Activated T-helper 1 cell treated with anti-CD3 and anti-CD28 coated beads, Interleukin-2, amount 50 U/mL, for 16 hours (primary cell): ENCODE data around the gene TCF15.

ENCODE experiments used
- DNase-seq, 2 donors: peaks; one replicate each; pipeline ENCODE4 v3.0.0-alpha.2; 2020; ENCODE audit warnings: low read depth in 1 of 2, low spot score in 1 of 2

TCF15 gene

DNA sequence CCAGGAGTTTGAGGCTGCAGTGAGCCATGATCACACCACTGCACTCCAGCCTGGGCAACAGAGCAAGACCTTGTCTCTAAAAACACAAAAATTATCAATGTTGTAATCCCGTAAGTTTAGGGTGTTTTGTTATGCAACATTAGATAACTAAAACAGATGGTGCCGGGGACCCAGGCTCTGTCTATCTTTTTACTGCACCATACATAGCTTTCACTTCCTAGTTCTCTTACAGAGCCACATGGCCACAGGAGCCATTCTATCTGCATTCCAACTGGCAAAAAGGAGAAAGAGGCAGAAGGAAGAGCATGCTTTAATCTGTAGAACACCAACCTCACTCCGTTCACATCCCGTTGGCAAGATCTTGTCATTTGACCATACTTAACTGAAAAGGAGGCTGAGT lies 5.4 kb upstream of the TCF15 start:
- DNase-seq, result no peak

DNA sequence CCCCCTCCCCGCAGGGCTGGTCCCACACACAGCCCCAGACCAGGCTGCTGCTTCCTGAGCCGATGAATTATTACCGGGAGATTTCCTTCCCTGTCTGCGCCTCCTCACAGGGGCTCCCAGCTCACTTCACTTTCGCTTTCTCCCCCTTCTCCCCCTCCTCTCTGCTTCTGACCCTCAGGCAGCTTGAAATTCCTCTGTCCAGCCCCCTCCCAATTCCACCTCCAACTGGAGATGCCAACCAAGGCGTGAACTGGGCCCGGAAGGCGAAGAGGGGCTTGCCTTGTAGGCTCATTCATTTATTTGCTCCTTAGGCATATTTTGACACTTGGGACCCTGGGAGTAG lies 1.7 kb upstream of the TCF15 start:
- DNase-seq, result no peak

DNA sequence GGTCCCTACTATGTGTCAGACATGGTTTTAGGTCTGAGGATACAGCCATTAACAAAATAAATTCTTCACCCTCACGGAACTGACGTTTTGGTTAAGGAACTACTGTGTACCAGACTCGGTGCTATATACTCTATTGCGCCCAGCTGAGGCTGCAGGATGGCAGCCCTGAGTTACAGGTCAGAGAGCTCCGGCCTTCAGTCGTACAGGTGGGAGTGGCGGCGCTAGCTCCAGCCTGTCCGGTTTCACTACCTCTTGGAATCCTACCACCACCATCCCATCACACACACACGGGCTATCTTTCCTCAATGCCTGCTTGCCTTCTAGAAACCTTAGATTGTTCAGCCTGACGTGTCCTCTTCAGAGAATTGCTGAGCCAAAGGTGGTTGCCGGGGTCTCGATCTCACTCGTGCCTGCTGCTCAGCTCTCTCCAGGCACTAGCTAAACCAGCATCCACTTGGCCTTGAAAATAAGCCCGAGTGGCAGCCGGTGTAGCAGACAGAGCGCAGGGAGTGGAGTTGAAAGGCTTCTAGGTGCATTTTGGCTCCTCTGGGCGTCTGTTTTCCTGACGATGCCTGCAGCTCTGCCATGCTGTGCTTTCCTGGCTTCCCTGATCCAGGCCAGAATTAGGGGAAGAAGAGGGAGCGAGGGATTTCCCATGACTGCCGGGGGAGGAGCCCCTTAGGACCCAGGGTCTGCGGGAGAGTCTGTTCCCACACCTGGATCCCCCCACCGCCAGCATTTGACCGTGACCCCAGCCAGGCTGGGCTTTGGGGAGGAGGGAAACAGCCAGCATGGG lies 1.1 kb upstream of the TCF15 start:
- no peak for DNase-seq

DNA sequence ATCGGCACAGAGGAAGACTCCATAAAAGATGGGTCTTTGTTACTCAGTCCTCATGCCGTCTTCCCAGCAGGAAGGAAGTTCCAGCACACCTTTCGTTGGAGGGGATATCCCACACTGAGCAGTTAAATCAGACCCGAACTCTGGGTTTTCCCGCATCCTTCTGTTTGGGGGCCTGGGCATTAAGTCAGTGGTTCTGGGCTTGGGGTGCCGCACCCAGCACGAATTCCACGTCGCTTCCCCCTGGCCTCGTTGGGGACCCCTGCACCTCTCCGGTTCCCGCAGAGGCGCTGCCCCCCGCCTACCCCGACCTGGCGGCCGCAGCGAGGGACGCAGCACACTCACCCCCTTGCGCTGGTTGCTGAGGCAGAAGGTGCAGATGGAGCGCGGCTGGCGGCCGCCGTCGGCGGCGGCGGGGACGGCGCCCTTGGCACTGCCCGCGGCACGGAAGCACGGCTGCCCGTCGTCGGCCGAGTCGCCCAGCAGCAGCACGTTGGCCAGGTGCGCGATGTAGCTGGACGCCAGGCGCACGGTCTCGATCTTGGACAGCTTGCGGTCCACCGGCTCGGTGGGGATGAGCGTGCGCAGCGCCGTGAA lies 641 bp downstream of the TCF15 start:
- DNase-seq, result no peak

DNA sequence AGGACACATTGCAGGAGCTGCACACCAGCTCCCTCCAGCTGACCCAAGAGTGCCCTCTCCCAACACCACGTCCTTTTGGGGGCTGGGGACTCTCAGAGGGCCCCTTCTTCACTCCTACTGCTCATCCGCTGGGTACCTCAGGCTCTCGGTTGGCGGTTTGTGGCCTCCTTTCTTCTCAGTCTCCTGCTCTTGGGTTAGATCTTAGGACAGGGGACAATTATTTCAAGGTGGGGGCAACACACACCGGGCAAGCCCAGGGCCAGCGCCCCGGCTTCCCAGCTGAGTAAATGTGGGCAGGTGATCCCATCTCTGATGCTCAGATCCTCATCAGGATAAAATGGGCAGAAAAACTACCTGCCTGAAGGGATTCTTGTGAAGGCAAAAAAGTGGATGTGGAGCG lies 1.1 kb downstream of the TCF15 start:
- DNase-seq, result no peak

DNA sequence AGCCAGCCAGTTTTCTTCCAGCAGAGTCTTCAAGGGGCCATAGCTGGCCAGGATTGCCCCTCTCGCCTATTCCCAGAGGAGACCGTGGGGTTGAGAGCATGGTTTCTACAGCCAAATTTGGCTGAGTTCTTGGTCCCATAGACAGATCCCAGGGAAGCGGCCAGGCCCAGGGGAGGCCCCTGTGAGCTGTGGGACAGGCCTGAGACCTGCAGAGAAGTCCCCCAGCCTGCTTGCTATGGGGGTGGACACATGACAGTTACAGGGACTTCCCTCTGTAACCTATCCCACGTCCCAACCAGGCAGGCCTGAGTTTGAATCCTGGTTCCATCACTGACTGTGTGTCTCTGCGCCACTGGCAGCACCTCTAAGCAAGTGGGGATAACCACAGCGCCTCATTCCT lies 2.6 kb downstream of the TCF15 start:
- no peak for DNase-seq

DNA sequence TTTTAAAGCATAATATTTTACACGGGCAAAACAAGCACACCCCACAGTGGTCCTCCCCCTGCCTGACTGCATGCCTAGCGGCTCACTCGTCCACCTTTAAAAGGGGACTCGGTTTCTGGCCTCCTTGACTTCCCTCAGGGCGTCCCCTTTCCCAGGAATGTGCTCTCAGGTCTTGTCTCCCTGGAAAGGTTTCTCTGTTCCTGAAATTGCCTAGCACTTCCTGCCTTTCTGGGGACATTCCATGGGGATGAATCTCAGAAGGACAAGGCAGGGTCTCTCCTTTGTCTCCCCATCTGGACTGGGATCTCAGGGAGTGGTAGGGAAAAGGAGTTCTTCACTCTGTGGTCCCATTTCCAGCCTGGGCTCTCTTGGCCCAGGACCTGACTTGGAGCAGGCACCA lies 4.9 kb downstream of the TCF15 start:
- DNase-seq, result no peak

DNA sequence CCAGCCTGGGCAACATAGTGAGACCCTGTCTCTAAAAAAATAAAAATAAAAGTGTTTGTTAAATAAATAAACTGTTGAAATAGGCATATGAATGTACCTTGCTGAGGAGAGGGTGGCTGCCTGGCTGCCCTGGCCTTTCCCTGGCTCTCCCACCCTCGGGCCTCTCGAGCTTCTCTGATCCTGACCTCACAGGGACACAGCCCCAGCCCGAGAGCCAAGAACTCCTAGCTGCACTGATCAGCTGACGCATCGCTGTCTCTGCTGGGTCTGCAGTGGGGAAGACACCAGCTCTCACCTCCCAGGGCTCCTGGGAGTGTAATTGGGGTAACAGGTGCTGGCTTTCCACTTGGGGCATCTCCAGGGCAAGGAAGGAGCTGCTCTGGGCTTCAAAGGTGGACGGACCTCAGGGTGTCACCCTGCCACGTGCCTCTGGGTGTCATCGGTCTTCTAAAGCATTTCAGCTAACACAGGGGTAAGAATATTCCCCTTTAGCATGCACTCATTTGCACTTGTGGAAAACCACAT lies 6.9 kb downstream of the TCF15 start:
- DNase-seq, result no peak

DNA sequence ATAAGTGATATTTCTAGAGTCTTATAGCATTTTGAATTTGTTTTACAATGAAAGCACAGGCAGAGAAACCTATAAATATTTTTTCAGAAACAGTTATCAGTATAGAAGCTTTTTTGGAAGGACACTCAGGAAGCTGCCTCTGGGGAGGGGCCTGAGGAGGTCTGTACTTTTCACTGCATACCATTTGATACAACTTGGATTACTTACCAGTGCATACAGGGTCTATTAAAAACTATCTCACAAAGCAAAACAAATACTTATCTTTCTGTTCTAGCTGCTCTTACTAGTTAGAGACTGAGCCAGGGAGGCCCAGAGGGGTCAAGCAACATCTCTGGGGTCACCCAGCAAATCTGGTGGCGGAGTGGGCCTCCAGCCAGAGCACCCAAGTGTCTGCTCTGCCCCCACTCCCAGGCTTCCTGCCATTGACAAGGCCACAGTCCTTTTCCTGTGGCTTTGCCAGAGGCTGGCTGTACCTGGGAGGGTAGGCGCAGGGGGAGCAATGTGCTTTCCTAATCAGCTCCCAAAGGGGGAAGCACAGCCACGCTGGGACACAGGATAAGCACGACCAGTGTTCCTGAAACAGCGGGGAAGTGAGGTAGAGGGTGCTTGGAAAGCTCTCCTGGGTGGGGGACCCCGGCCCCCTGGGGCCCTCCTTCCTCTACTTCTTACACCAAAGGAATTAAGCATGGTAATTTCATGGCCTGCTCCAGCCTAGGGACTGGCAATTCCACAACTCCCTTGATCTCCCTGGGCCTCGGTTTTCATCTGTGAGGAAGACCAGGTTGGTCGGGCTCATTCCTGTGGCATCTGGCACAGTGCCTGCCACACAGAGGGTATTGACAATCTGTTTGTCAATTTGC lies 7.8 kb downstream of the TCF15 start:
- DNase-seq, result no peak

DNA sequence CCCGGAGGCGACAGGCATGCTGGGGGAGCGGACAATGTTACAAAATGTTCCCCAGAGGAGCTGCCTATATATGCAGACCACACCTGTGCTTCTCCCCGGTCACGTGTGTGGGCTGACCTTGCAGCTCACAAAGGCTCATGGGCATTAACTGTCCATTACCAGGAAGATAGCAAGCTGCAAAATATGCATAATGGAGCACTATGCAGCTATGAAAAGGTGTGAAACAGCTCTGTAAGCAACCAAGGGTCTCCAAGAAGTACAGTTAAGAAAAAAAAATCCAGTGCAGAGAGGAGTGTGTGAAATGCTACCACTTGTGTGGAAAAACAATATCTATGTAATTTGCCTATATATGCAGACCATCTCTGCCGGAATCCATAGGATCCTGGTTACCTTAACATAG lies 9.4 kb downstream of the TCF15 start:
- no peak for DNase-seq

DNA sequence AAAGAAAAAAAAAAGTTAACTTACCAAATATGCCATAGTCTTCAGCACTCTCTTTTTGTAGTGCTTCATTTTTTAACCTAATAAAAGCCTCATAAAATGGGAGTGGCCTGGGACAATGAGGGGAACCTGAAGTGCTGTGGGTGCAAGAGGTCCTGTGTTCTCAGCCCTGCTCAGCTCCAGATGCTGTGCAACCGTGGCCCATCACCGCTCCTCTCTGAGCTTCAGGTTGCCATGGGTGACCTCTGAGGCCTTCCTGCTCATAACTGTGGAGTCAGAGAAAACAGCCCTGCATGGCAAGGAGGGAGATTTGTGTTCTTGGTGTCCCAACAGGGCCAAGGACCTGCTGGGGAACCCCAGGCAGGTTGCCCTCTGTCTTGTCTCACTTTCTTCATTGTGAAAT lies 10.0 kb downstream of the TCF15 start:
- DNase-seq, result no peak

DNA sequence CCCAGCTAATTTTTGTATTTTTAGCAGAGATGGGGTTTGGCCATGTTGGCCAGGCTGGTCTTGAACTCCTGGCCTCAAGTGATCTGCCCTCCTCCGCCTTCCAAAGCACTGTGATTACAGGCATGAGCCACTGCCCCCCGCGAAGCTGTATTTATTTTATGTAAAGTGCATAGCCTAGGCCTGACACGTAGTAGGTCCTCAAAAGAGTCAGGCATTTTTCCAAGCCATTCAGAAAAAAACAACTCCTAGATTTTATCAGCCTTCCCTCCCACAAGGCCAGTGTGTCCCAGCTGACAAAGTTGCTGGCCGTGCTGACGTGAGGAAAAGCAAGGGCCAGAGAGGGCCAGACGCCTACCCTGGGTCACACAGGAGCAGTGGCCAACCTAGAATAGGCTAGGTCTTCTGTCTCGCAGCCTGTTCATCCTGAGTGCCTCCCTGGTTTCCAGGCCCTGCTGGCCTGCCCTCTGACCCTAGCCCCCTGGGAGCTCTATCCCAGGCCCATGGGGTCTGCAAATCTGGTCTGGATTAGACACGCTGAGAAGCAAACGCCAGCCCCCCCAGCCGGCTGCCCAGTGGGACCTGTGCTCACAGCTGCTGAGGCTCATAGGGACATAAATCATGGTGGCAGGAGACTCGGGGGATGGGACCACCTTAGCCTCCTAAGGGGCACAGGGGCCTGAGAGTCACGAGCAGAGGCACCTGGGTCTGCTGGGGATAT lies 11.8 kb downstream of the TCF15 start:
- no peak for DNase-seq

DNA sequence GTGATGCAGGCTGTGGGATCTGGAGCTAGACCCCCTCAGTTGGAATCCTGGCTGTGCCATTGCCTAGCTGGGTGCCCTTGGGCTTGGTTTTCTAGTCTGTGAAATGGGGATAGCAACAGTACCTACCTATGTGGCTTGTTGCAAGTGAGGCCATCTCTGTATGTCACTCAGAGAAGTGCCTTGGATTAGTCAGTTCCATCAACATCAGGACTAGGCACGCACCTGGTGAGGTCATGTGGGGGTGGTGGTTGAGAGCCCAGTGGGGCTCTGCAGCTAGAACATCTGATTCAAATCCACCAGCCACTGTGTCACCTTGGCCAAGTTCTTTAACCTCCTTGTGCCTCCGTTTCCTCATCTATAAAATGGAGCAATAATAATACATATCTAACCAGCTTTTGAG lies 12.5 kb downstream of the TCF15 start:
- DNase-seq, result no peak

DNA sequence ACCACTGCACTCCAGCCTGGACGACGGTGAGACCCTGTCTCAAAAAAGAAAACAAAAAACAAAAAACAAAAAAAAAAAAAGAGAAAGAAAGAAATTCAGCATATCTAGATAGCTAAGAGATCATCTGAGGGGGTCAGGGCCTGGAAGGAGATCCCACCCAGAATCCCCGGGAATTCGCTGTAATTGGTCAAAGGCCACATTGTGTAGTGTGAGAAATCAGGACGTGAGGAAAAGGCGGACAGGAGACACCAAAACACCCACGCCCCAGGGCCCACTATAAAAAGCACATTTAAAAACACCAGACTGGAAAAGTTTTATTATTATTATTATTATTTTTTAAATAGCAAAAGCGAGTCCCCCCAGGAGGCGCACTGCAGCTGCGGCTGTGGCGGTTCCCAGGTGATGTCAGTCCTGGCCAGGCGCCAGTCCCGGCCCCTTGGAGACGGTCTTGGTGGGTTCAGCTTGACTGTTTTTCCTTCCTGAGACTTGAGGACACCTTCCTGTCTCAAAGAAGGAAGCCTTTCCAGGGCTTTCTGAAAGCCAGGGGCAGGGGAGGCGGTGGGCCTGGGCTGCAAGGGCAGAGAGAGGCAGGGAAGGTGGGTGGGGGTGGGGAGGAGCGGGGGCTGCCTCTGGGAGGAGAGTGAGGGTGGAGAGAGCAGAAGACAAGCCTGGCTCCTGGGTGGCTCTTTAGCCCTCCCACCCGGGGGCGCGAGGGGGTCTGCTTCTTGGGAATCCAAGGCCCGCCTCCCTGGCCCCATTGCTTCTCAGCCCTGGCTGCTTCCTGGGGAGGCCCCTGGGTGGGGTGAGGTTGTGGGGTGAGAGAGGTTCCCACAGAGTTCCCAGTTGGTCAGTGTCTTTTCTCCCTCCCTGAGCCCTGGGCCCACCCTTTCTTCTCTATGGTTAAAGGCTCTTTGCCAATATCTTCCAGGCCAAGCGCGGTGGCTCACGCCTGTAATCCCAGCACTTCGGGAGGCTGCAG lies 14.5 kb downstream of the TCF15 start:
- DNase-seq, result no peak

DNA sequence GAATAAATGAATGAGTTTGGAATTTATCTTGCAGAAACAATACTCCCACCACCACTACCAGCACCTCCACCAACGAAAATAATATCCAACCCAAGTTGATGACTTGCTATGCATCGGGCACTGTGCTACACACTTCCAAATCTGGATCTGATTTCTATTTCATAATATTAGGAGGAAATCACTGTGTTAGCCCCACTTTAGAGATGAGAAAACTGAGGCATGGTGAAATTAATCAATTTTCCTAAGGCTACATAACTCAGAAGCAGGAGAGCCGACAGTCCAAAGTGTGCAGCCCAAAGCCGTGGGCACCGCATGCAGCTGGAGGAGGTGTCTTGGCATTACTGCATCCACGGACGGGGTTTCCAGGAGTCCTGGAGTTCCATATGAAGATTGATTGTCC lies 17.6 kb downstream of the TCF15 start:
- DNase-seq, result no peak

DNA sequence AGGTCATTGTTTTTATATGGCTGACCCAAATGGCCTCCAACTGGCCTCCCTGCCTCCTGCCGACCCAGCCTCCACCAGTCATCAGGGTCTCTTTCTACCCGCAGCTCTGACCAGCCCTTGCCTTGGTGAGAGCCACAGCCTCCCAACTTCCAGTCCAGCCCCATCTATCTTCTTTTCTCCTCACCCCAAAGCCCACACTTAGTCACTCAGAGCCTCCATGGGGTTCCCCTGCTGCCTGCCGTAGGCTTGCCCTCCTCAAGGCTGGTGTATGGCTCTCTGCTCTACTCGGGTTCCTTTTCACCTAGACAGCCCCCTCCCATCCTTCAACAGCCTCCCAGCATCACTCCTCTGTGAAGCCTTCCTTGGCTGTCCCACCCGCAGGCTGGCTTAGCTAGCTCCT lies 18.2 kb downstream of the TCF15 start:
- no peak for DNase-seq

DNA sequence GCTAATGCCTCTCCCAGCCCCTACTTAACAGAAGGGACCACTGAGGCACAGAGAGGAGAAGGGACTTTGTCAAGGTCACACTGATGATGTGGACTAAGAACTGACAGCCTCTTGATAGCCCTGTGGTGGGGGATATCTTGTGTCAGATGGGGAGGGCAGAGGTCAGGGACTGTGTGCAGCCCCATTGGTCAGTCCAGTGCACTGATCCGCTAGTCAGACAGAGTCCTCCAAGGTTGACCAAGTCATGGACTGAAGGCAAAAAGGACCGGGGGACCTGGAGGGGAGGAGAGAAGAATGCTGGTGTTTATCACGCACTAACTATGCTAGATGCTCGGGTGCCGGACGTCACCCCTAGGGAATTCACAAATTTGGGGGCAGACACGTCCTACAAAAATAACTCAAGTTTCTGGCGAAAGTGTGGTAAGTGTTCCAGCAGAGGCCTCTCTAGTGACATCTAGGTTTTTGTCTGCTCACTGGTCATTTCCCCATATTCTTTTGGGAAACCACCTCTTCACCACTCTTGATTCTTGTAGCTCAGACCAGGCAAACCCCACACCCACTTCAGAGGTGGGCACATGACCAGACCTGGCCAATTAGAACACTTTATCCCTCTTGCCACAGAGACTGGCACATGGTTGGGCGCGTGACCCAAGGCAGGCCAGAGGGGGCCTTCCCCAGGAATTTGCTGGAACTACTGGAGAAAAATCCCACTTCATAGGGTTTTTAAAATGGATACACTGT lies 21.0 kb downstream of the TCF15 start:
- no peak for DNase-seq

DNA sequence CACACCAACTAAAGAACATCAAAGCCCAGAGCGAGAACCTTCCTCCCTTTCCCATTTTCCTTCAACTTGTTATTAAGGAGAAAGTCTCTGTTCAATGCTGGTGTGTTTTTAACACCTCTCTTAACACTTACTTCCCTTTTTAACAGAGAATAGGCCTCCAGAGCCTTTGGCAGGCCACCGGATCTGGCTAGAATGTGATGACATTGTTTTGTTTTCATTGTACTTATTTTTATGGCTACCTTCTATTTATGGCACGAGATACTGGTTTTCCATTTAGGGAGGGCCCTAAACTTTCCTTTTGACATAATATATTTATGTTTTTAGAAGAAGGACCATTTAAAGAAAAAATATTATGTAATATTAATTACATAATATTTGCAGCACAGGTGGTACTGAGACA lies 21.6 kb downstream of the TCF15 start:
- no peak for DNase-seq

DNA sequence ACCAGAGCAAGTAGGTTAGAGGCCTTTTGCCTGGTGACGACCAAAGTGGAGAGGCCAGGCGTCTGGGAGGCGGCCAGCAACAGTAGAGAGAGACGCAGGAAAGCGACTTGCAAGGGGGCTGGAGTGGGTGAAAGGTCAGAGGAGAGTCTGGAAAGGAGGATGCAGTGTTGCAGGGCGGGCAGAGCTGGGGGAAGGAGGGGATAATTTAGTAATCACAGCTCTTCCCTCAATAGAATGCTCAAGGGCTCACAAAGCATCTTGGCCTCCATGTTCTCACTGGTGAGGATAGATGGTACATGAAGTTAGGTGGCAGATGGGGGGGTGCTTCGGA lies 25.2 kb downstream of the TCF15 start:
- DNase-seq, result no peak
